ENCODE results near the gene GRIK1. TPM values are rescaled to one million over a fixed set of nuclear protein-coding genes. Genes with fewer than 3 reads are reported as not detected.

The GRIK1 gene
- total RNA-seq, 1 experiment from 2014 or later = not detected

Other genes with a start within 250 kb of the GRIK1 start
- not detected in 2 replicates for gene CLDN17, start 226.8 kb upstream of the GRIK1 start, total RNA-seq (2014; rRNA removed; shearing (Covaris generic))

All from RPMI7951 (cell line).